IMR-90 (cell line): ENCODE results near the gene USP4. TPM values are rescaled to one million over a fixed set of nuclear protein-coding genes. Genes with fewer than 3 reads are reported as not detected.

Experiments used
- ATAC-seq: fragments of 200-7000 bp; cut with Tn5 transposase; 2 replicates; pipeline ENCODE4 v1.9.1; 2020; ENCODE audit warnings: low read depth, mild to moderate bottlenecking, moderate library complexity
- BruUV-seq: library from RNA; stranded (reverse); fragments of 400-500 nt; replicated peaks from 2 replicates; lab custom pipeline; 2021; lab: Mats Ljungman, UMichigan
- CTCF ChIA-PET: fragments of 300-600 bp; formaldehyde crosslinking; extraction: SDS; loops from one replicate; lab custom pipeline; 2021; ENCODE audit warnings: antibody characterized with exemption; lab: Yijun Ruan, JAX
- POLR2A ChIA-PET: fragments of 300-600 bp; sonication (Branson Sonifier 250); formaldehyde crosslinking; loops from one replicate; lab custom pipeline; 2022; ENCODE audit warnings: antibody characterized with exemption; ENCODE audit not compliant: unreplicated experiment; lab: Charles Lee
- DNase-seq: peaks from one replicate; pipeline ENCODE4 v3.0.0; 2013
- H2AFZ ChIP-seq: replicated peaks from 2 replicates; pipeline ENCODE3; 2013; ENCODE audit warnings: low read length, mild to moderate bottlenecking; ENCODE audit not compliant: poor library complexity
- H2AK5ac ChIP-seq: 2 replicates; pipeline ENCODE4 v1.6.1; 2013; ENCODE audit warnings: low read depth, low read length, inconsistent platforms
- H2AK9ac ChIP-seq: replicated peaks from 2 replicates; pipeline ENCODE3; 2013; ENCODE audit warnings: mild to moderate bottlenecking, low read depth, low read length, moderate library complexity; ENCODE audit not compliant: poor library complexity
- H2BK120ac ChIP-seq: 2 replicates; pipeline ENCODE4 v1.6.1; 2013; ENCODE audit warnings: low read depth, low read length, inconsistent platforms
- H2BK15ac ChIP-seq: 3 replicates; pipeline ENCODE4 v1.6.1; 2013; ENCODE audit warnings: low read depth, low read length, inconsistent platforms
- H2BK20ac ChIP-seq: 2 replicates; pipeline ENCODE4 v1.6.1; 2013; ENCODE audit warnings: low read depth, mild to moderate bottlenecking, inconsistent platforms, low read length, moderate library complexity
- H2BK5ac ChIP-seq: 2 replicates; pipeline ENCODE4 v1.6.1; 2013; ENCODE audit warnings: mild to moderate bottlenecking, low read depth, low read length, inconsistent platforms; ENCODE audit not compliant: poor library complexity, severe bottlenecking
- H3K14ac ChIP-seq: replicated peaks from 2 replicates; pipeline ENCODE4 v1.6.1; 2013; ENCODE audit warnings: low read depth, low read length, inconsistent platforms
- H3K18ac ChIP-seq: 2 replicates; pipeline ENCODE4 v1.6.1; 2013; ENCODE audit warnings: low read depth, low read length, control low read depth
- H3K23ac ChIP-seq: 2 replicates; pipeline ENCODE4 v1.6.1; 2013; ENCODE audit warnings: low read depth, low read length, inconsistent platforms
- H3K27ac ChIP-seq: 2 replicates; pipeline ENCODE4 v1.5.1; 2013; ENCODE audit warnings: mild to moderate bottlenecking, control low read depth, low read length; ENCODE audit not compliant: insufficient read depth
- H3K27me3 ChIP-seq: 2 replicates; pipeline ENCODE4 v1.6.1; 2013; ENCODE audit warnings: low read length; ENCODE audit not compliant: control insufficient read depth, insufficient read depth
- H3K36me3 ChIP-seq: 2 replicates; pipeline ENCODE4 v1.6.1; 2013; ENCODE audit warnings: low read length, mixed read lengths; ENCODE audit not compliant: control insufficient read depth, insufficient read depth
- H3K4ac ChIP-seq: 2 replicates; pipeline ENCODE4 v1.6.1; 2013; ENCODE audit warnings: low read depth, low read length, inconsistent platforms
- H3K4me1 ChIP-seq: 2 replicates; pipeline ENCODE4 v1.6.1; 2013; ENCODE audit warnings: low read length, mixed read lengths; ENCODE audit not compliant: control insufficient read depth, insufficient read depth
- H3K4me2 ChIP-seq: 2 replicates; pipeline ENCODE4 v1.6.1; 2013; ENCODE audit warnings: low read depth, mild to moderate bottlenecking, control low read depth, low read length, moderate library complexity
- H3K4me3 ChIP-seq: 2 replicates; pipeline ENCODE4 v1.5.1; 2013; ENCODE audit warnings: low read depth, mild to moderate bottlenecking, control low read depth, low read length, moderate library complexity; ENCODE audit not compliant: insufficient read depth
- H3K56ac ChIP-seq: 2 replicates; pipeline ENCODE4 v1.6.1; 2013; ENCODE audit warnings: low read length, inconsistent platforms; ENCODE audit not compliant: insufficient read depth; ENCODE audit errors: extremely low read depth
- H3K79me1 ChIP-seq, 2 experiments: 2 replicates each; pipeline ENCODE4 v1.6.1; 2013; ENCODE audit warnings: low read length in 2 of 2, inconsistent platforms in 1 of 2, low read depth in 1 of 2
- H3K9ac ChIP-seq: 2 replicates; pipeline ENCODE4 v1.6.1; 2013; ENCODE audit warnings: low read depth, low read length, control low read depth
- H3K9me1 ChIP-seq: 2 replicates; pipeline ENCODE4 v1.6.1; 2013; ENCODE audit warnings: low read length, inconsistent platforms; ENCODE audit not compliant: insufficient read depth
- H3K9me3 ChIP-seq: 2 replicates; pipeline ENCODE4 v1.6.1; 2013; ENCODE audit warnings: low read length; ENCODE audit not compliant: control insufficient read depth, insufficient read depth
- H4K20me1 ChIP-seq: 2 replicates; pipeline ENCODE4 v1.6.1; 2013; ENCODE audit warnings: low read length, inconsistent platforms; ENCODE audit not compliant: insufficient read depth
- H4K5ac ChIP-seq: 2 replicates; pipeline ENCODE4 v1.6.1; 2013; ENCODE audit warnings: mild to moderate bottlenecking, low read depth, low read length, control low read depth
- H4K8ac ChIP-seq, 2 experiments: 2 replicates each; pipeline ENCODE4 v1.6.1; 2013; ENCODE audit warnings: low read depth in 2 of 2, low read length in 2 of 2, control low read depth in 1 of 2, inconsistent platforms in 1 of 2
- H4K91ac ChIP-seq: 2 replicates; pipeline ENCODE4 v1.6.1; 2013; ENCODE audit warnings: low read depth, low read length, inconsistent platforms; ENCODE audit not compliant: insufficient read depth
- BHLHE40 ChIP-seq: fragments of 150-350 bp; IDR thresholded peaks from 2 replicates; pipeline ENCODE4 v1.6.1; 2016; ENCODE audit warnings: mild to moderate bottlenecking, low read depth, low read length
- CEBPB ChIP-seq: IDR thresholded peaks from 2 replicates; pipeline ENCODE4 v1.6.1; 2012; ENCODE audit warnings: low read depth, low read length, improper control_type of control experiment
- CHD1 ChIP-seq: IDR thresholded peaks from 2 replicates; pipeline ENCODE4 v1.6.1; 2012; ENCODE audit warnings: low read depth, low read length, improper control_type of control experiment
- ELK1 ChIP-seq: fragments of 150-350 bp; IDR thresholded peaks from 2 replicates; pipeline ENCODE4 v1.6.1; 2016; ENCODE audit warnings: low read depth, mild to moderate bottlenecking, low read length, moderate library complexity, borderline replicate concordance
- FOS ChIP-seq: fragments of 150-350 bp; IDR thresholded peaks from 2 replicates; pipeline ENCODE4 v1.6.1; 2016; ENCODE audit warnings: low read depth, low read length
- MAZ ChIP-seq: IDR thresholded peaks from 2 replicates; pipeline ENCODE4 v1.6.1; 2012; ENCODE audit warnings: low read depth, mild to moderate bottlenecking, low read length, improper control_type of control experiment, moderate library complexity, borderline replicate concordance
- RAD21 ChIP-seq: IDR thresholded peaks from 2 replicates; pipeline ENCODE4 v1.6.1; 2012; ENCODE audit warnings: low read length, improper control_type of control experiment
- USF2 ChIP-seq: fragments of 150-350 bp; IDR thresholded peaks from 2 replicates; pipeline ENCODE4 v1.6.1; 2017; ENCODE audit warnings: mild to moderate bottlenecking, antibody characterized with exemption, low read length, low read depth
- WGBS, 2 experiments: methylation state at CpG; one replicate each; pipeline versions ENCODE4 v1.1.5 to v1.1.7; 2013; ENCODE audit warnings: missing lambda C conversion rate in 2 of 2; ENCODE audit not compliant: insufficient read length in 1 of 2; ENCODE audit errors: extremely low coverage in 2 of 2; 5-methylcytosine and 5-hydroxymethylcytosine counted together
- dilution Hi-C: fragments of 300-500 bp; cut with HindIII; formaldehyde crosslinking; loops from one replicate; pipeline ENCODE4 v1.14.3; 2018; ENCODE audit warnings: low sequenced_read_pairs; ENCODE audit not compliant: unreplicated experiment
- in situ Hi-C: fragments of 300-500 bp; cut with MboI; formaldehyde crosslinking; loops from 3 replicates; pipeline ENCODE4 v1.14.3; 2019; ENCODE audit warnings: low sequenced_read_pairs, inconsistent platforms, mixed read lengths
- intact Hi-C: fragments of 100-400 bp; cut with micrococcal nuclease; formaldehyde crosslinking; loops from 2 replicates; pipeline ENCODE4 v1.10.0; 2022
- polyA plus RNA-seq, 3 experiments: library from polyadenylated mRNA; depleted of rRNA; stranded (reverse); fragments of >200 nt; gene quantifications; 2 replicates each; pipeline ENCODE4 v1.2.3, GENCODE V29; 2012; ENCODE audit warnings: low replicate concordance in 1 of 3
- total RNA-seq: library from RNA; depleted of rRNA; stranded (reverse); fragments of >200 nt; gene quantifications from 2 replicates; pipeline ENCODE4 v1.2.3, GENCODE V29; 2012

USP4 gene
- total and polyA plus RNA-seq, 2 of the 4 experiments (the other 2 are of a cell fraction) = 29.9 to 42.3 TPM

GRCh38 chr3:49313896-49314688, 25.8 kb downstream of the USP4 start (continued):
- TF ChIP-seq ELK1 (no peak), RAD21 (no peak), MAZ (no peak)

DNA sequence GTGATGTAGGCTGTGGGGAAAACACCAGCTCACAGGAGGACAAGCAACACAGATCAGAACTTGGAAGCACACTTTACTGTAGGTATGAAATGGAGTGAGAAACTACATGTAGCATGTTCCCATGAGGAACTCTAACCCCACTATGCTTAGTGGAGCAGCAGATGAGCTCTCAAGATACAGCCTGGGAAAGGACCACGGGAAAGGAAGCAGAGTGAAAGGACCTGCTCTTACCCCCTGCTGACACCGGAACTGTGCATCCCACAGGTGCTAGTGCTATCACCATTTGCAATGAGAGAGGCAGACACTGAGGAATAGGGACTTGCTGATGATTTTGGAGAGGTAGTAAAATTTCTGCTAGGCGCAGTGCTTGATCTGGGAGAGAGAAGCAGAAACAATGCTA, 28.6 kb downstream of the USP4 start:
- WGBS, 2 experiments = no CpG with 5 or more reads among the region's 3 CpGs
- H3K9me3 ChIP-seq = no peaks in the 10 kb centered on the region
- no peak overlapping the region for H2BK5ac ChIP-seq
- H4K20me1 ChIP-seq = 0 out of 2 replicates have a peak, but pooled peaks cover 3% of the 10 kb centered on the region
- intact Hi-C loops = no loop called here
- no peak overlapping the region for H3K18ac ChIP-seq
- TF ChIP-seq USF2 (no peak), FOS (no peak), CEBPB (no peak), BHLHE40 (no peak), CHD1 (no peak), MAZ (no peak)
- no peaks in the 10 kb centered on the region for H3K27me3 ChIP-seq
- ATAC-seq = no peak
- POLR2A ChIA-PET = no interaction called here
- no peak overlapping the region for H3K56ac ChIP-seq
- H3K4ac ChIP-seq = no peak overlapping the region
- in situ Hi-C loops = no loop called here
- H3K4me1 ChIP-seq = no peaks in the 10 kb centered on the region
- H2BK15ac ChIP-seq = no peak overlapping the region
- H3K4me3 ChIP-seq = no peak overlapping the region
- peaks cover 0 to 41% of the 10 kb centered on the region in 2 experiments; a peak in 2 of 4 replicates for H3K79me1 ChIP-seq
- no peak overlapping the region for H2AK9ac ChIP-seq
- no peak overlapping the region for H3K9ac ChIP-seq
- H3K36me3 ChIP-seq = peaks cover 49% of the 10 kb centered on the region
- H4K91ac ChIP-seq = no peak overlapping the region
- CTCF ChIA-PET = no interaction called here
- H3K4me2 ChIP-seq = no peak overlapping the region
- no peak overlapping the region for H2BK20ac ChIP-seq
- dilution Hi-C loops = no loop called here
- BruUV-seq = no TSS peak
- no peak overlapping the region for H2BK120ac ChIP-seq
- H2AK5ac ChIP-seq = no peak overlapping the region
- no peak overlapping the region for H3K14ac ChIP-seq
- no peak overlapping the region for H2AFZ ChIP-seq
- peaks cover 9% of the 10 kb centered on the region for H3K9me1 ChIP-seq
- no peak overlapping the region for H4K5ac ChIP-seq
- 0 out of 2 replicates have a peak overlapping the region, but pooled peaks have one; percentile 16 for H3K23ac ChIP-seq
- no peak overlapping the region for H3K27ac ChIP-seq
- no peak for DNase-seq
- no peak overlapping the region for H4K8ac ChIP-seq
